Epithelial cell of proximal tubule (primary cell): ENCODE measurements around the gene C1QL1. TPM values are rescaled to one million over a fixed set of nuclear protein-coding genes. Genes with fewer than 3 reads are reported as not detected.
"Not testable (repeated sequence)": the region's sequence is repeated elsewhere in the genome, so short reads cannot be mapped to it uniquely, and the experiment has no call there.

Experiments used
- DNase-seq: peaks from one replicate; pipeline ENCODE4 v3.0.0-alpha.2; 2011; ENCODE audit warnings: low read depth
- H3K4me3 ChIP-seq: 2 replicates; pipeline ENCODE4 v1.5.1; 2011; ENCODE audit warnings: low read depth, mild to moderate bottlenecking, low read length
- total RNA-seq: library from RNA; depleted of rRNA; stranded (reverse); fragments of >200 nt; gene quantifications from 2 replicates; pipeline ENCODE4 v1.2.3, GENCODE V29; 2015
- TF ChIP-seq, protein P1 (sequence below): conservative IDR thresholded peaks from 2 replicates; pipeline ENCODE4 v1.5.1; 2012; ENCODE audit warnings: low read depth, mild to moderate bottlenecking, low read length

Gene C1QL1
- total RNA-seq, 1 donor from 2014 or later = not detected

- TF ChIP-seq, protein P1, sequence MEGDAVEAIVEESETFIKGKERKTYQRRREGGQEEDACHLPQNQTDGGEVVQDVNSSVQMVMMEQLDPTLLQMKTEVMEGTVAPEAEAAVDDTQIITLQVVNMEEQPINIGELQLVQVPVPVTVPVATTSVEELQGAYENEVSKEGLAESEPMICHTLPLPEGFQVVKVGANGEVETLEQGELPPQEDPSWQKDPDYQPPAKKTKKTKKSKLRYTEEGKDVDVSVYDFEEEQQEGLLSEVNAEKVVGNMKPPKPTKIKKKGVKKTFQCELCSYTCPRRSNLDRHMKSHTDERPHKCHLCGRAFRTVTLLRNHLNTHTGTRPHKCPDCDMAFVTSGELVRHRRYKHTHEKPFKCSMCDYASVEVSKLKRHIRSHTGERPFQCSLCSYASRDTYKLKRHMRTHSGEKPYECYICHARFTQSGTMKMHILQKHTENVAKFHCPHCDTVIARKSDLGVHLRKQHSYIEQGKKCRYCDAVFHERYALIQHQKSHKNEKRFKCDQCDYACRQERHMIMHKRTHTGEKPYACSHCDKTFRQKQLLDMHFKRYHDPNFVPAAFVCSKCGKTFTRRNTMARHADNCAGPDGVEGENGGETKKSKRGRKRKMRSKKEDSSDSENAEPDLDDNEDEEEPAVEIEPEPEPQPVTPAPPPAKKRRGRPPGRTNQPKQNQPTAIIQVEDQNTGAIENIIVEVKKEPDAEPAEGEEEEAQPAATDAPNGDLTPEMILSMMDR = no peak
- peak overlapping the region; percentile 86 for H3K4me3 ChIP-seq
- DNase-seq = no peak
These were observed 19.7 kb downstream of the C1QL1 start for GRCh38 chr17:44948315-44948795.

DNA sequence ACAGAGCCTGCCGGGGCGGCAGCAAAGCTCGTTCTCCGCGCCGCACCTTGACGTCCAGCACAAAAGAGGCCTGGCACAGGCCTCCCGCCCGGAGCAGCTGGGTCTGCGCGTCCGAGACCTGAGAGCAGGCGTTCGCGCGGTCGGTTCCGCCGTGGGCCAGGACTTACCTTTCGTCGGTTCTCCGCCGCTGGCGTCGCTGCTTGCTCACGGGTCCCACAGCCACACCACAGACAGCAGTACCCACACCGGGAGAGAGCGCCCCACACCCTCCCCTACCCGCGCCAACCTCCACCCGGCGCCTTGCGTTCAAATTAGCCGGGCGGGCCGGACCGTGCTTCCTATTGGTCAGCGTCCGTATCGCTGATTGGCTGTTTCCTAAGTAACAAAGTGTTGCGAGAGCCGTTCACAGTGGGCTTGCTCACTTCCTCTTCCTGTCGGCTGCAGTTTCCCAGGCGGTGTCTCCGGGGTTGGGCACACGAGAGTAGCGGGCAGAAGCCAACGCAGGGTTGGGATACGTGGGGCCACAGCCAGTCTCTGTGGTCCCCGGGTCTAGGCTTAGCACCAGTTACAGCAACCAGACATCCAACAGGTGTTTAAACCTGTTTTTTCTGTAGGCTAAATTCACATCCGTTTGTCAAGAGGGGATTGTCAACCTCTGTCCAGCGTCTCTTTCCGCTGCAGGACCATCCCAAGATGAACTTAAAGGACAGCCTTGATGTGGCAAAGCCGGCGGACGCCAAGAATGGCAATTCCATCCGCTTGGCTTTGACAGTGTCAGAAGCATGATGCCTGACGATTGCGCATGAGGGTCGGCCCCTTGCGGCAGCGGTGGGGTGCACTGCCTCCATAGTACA, 20.4 kb downstream of the C1QL1 start, which contains the start of gene KIF18B:
TSS of gene KIF18B (minus strand) at position 313 of the 854 bp plus-strand sequence. CDS start 11,429 bp downstream, outside the sequence.
- TF ChIP-seq, protein P1 = no peak
- H3K4me3 ChIP-seq = peak within 1 kb of the TSS; percentile 86
- peak; percentile 68 for DNase-seq

DNA sequence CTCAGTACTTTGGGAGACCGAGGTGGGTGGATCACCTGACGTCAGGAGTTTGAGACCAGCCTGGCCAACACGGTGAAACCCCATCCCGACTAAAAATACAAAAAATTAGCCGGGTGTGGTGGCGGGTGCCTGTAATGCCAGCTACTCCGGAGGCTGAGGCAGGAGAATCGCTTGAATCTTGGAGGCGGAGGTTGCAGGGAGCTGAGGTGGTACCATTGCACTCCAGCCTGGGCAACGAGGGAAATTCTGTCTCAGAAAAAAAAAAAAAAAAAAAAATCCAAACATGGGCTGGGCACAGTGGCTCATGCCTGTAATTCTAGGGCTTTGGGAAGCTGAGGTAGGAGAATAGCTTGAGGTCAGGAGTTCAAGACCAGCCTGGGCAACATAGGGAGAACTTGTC, 22.5 kb downstream of the C1QL1 start:
- DNase-seq, H3K4me3 ChIP-seq: not testable (repeated sequence)

DNA sequence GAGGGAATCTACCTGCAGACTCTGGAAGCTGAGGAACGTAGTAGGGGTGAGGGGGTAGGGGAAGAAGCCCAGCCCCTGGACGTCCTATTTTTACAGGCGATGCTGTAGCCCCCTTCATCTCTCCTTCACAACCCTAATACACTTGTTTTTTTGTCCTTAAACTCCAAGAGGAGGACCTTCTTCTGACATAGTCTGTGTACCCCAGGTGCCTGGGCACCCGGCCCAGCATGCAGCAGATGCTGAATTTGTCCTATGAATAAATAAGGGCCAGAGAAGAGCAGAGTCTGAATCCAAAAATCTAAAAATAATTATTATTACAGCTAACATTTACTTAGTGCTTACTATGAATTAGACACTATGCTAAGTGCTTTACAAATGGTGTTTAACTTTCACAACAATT, 25.6 kb downstream of the C1QL1 start:
- H3K4me3 ChIP-seq = no peak overlapping the region
- DNase-seq = no peak
- TF ChIP-seq, protein P1 = no peak

DNA sequence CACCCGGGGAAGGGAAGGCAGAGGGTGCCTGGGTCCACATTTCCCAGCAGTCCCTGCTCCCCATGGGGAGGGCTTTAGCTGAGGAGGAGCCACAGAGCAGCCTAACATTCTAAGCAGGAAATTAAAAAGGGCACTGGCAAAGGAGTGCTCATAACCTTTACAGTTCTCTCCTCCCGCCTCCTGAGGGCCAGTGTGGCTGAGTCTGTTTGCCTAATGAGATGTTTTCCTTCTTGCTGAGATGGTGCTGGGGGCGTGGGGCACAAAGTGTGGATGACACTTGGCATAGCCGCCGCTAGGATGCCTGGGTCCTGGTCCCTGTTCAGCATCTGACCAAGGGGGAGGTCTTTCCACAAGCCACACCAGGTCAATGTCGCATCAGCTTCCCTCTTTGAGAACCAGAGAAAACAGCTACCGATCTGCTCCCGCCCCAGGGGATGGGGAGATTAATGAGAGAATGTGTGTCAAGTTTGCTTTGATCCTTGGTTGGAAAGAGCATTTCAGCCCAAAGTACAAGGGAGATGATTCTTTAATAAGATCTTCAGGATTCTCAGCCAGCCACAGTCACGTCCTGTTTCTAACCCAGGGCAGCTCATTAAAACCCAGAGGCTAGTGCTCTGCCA, 26.3 kb downstream of the C1QL1 start:
- DNase-seq = no peak
- H3K4me3 ChIP-seq = no peak overlapping the region
- TF ChIP-seq, protein P1 = no peak

GRCh38 chr17:44940768-44941167, 27.3 kb downstream of the C1QL1 start:
- no peak for DNase-seq
- H3K4me3 ChIP-seq = no peak overlapping the region
- TF ChIP-seq, protein P1 = no peak

DNA sequence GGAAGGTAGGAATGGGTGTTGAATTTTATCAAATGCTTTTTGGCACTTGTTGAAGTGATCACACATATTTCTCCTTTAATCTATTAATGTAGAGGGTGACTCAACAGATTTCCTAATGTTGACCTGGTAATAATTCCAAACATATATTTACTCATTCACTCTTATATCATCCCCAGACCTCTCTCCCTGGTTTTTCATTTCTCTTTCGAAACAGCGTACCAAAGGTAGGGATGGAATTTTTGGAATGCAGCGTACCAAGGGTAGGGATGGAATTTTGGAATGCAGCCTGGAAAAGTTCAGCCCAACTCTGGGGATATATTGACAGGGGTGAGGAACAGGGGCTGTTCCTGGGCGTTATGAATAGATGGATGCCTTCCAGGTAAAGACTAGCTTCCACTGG, 27.8 kb downstream of the C1QL1 start:
- H3K4me3 ChIP-seq = no peak overlapping the region
- TF ChIP-seq, protein P1 = no peak
- peak; percentile 37 for DNase-seq
